Esophagus squamous epithelium (tissue), 4 donors: Measurements from ENCODE around the gene DCP1B.

Experiments used
- POLR2A ChIP-seq, 4 donors: fragments of 450-650 bp; IDR thresholded peaks; one replicate each; pipeline ENCODE4 v1.6.1; 2017; ENCODE audit warnings: antibody characterized with exemption in 4 of 4, mild to moderate bottlenecking in 4 of 4, moderate library complexity in 3 of 4
- TF ChIP-seq, protein P1 (sequence below), 6 experiments: fragments of 450-650 bp in 4 of 6; fragments of 200-600 bp in 2 of 6; sonication (generic) in 2 of 6; IDR thresholded peaks; one replicate each; pipeline ENCODE4 v1.5.1; 2016 to 2019; ENCODE audit warnings: antibody characterized with exemption in 6 of 6, mild to moderate bottlenecking in 4 of 6, moderate library complexity in 4 of 6

DNA sequence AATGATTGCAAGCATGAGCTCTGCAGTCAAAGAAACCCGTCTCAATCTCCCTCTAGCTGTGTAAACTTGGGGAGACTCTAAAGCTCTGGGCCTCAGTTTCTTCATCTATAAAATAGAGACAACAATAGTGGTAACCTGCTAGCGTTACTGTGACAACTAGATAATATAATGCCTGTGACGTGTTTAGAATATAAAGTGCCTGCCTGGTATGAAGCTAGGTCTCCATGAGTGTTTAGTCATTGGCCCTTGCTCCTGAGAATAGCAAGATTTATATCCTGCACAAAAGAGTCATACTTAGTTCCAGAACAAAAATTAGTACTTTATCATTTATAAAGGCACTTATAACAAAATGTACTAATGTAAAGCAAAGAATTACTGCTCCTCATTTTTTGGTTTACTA lies 8.8 kb upstream of the DCP1B start:
- TF ChIP-seq, protein P1, sequence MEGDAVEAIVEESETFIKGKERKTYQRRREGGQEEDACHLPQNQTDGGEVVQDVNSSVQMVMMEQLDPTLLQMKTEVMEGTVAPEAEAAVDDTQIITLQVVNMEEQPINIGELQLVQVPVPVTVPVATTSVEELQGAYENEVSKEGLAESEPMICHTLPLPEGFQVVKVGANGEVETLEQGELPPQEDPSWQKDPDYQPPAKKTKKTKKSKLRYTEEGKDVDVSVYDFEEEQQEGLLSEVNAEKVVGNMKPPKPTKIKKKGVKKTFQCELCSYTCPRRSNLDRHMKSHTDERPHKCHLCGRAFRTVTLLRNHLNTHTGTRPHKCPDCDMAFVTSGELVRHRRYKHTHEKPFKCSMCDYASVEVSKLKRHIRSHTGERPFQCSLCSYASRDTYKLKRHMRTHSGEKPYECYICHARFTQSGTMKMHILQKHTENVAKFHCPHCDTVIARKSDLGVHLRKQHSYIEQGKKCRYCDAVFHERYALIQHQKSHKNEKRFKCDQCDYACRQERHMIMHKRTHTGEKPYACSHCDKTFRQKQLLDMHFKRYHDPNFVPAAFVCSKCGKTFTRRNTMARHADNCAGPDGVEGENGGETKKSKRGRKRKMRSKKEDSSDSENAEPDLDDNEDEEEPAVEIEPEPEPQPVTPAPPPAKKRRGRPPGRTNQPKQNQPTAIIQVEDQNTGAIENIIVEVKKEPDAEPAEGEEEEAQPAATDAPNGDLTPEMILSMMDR (IDR thresholded peaks at IDR 0.05) = no peak
- no peak for TF ChIP-seq POLR2A (IDR thresholded peaks at IDR 0.05)
